Neural cell (in vitro differentiated cells): ENCODE measurements around the gene ZNF326. TPM values are rescaled to one million over a fixed set of nuclear protein-coding genes. Genes with fewer than 3 reads are reported as not detected.

Experiments
- H2AFZ ChIP-seq: fragments of 200-600, 300-800 bp; sonication (generic), shearing (Covaris generic); 2 replicates; pipeline ENCODE4 v1.6.0; 2014; ENCODE audit warnings: low read depth, mild to moderate bottlenecking, antibody characterized with exemption, low read length, moderate library complexity
- H3F3A ChIP-seq: fragments of 200-600 bp; shearing (Covaris generic); 2 replicates; pipeline ENCODE4 v1.6.1; 2016; ENCODE audit warnings: mild to moderate bottlenecking, moderate library complexity, mixed read lengths, antibody characterized with exemption, low read length; ENCODE audit not compliant: insufficient read depth, poor library complexity, severe bottlenecking
- H3K27ac ChIP-seq: fragments of 200-600, 300-800 bp; sonication (generic), shearing (Covaris generic); 2 replicates; pipeline ENCODE4 v1.5.1; 2014; ENCODE audit warnings: mild to moderate bottlenecking, low read length, moderate library complexity
- H3K27me3 ChIP-seq: fragments of 300-800, 200-600 bp; sonication (generic), shearing (Covaris generic); 2 replicates; pipeline ENCODE4 v1.6.0; 2014; ENCODE audit warnings: mild to moderate bottlenecking, low read depth, low read length, moderate library complexity; ENCODE audit not compliant: insufficient read depth
- H3K36me3 ChIP-seq: fragments of 300-800, 200-600 bp; sonication (generic), shearing (Covaris generic); 2 replicates; pipeline ENCODE4 v1.5.1; 2014; ENCODE audit warnings: mild to moderate bottlenecking, antibody characterized with exemption, low read length, moderate library complexity; ENCODE audit not compliant: insufficient read depth
- H3K4me2 ChIP-seq: fragments of 300-800, 200-600 bp; sonication (generic), shearing (Covaris generic); 2 replicates; pipeline ENCODE4 v1.6.0; 2014; ENCODE audit warnings: mild to moderate bottlenecking, low read length
- H3K4me3 ChIP-seq: fragments of 300-800, 200-600 bp; sonication (generic), shearing (Covaris generic); 2 replicates; pipeline ENCODE4 v1.5.1; 2014; ENCODE audit warnings: mild to moderate bottlenecking, low read length, moderate library complexity
- H3K79me2 ChIP-seq: fragments of 200-600 bp; shearing (Covaris generic); replicated peaks from 2 replicates; pipeline ENCODE4 v1.6.0; 2014; ENCODE audit warnings: mild to moderate bottlenecking, low read length, moderate library complexity; ENCODE audit not compliant: insufficient read depth
- H3K9ac ChIP-seq: fragments of 300-800, 200-600 bp; sonication (generic), shearing (Covaris generic); 2 replicates; pipeline ENCODE4 v1.6.1; 2016; ENCODE audit warnings: mild to moderate bottlenecking, low read length, mixed read lengths
- H3K9me2 ChIP-seq: fragments of 200-600 bp; shearing (Covaris generic); 2 replicates; pipeline ENCODE4 v1.6.1; 2016; ENCODE audit warnings: mild to moderate bottlenecking, low read length, mixed read lengths; ENCODE audit not compliant: insufficient read depth
- H3K9me3 ChIP-seq: fragments of 200-600, 300-800 bp; sonication (generic), shearing (Covaris generic); 2 replicates; pipeline ENCODE4 v1.6.1; 2016; ENCODE audit warnings: mild to moderate bottlenecking, mixed run types, low read length, moderate library complexity, mixed read lengths
- H4K20me1 ChIP-seq: fragments of 200-600 bp; shearing (Covaris generic); 2 replicates; pipeline ENCODE4 v1.6.1; 2016; ENCODE audit warnings: mild to moderate bottlenecking, mixed run types; ENCODE audit not compliant: insufficient read depth
- EP300 ChIP-seq: fragments of 450-650 bp; conservative IDR thresholded peaks from 2 replicates; pipeline ENCODE4 v1.6.1; 2014; ENCODE audit warnings: antibody characterized with exemption, mild to moderate bottlenecking, moderate library complexity; ENCODE audit not compliant: poor library complexity, severe bottlenecking
- EZH2 ChIP-seq: fragments of 200-600, 300-800 bp; shearing (Covaris generic), sonication (generic); IDR thresholded peaks from 2 replicates; pipeline ENCODE4 v1.6.1; 2014; ENCODE audit warnings: antibody characterized with exemption, low read length, borderline replicate concordance, mild to moderate bottlenecking; ENCODE audit not compliant: insufficient read depth, poor library complexity, severe bottlenecking
- MXI1 ChIP-seq: fragments of 450-650 bp; conservative IDR thresholded peaks from 2 replicates; pipeline ENCODE4 v1.6.1; 2014; ENCODE audit warnings: antibody characterized with exemption, mild to moderate bottlenecking; ENCODE audit not compliant: poor library complexity, severe bottlenecking
- POLR2AphosphoS5 ChIP-seq: IDR thresholded peaks from 2 replicates; pipeline ENCODE4 v1.6.1; 2012
- RAD21 ChIP-seq: fragments of 450-650 bp; conservative IDR thresholded peaks from 2 replicates; pipeline ENCODE4 v1.6.1; 2014; ENCODE audit warnings: antibody characterized with exemption, mild to moderate bottlenecking, moderate library complexity
- REST ChIP-seq: IDR thresholded peaks from 2 replicates; pipeline ENCODE4 v1.6.1; 2012; ENCODE audit warnings: borderline replicate concordance
- SMC3 ChIP-seq: fragments of 450-650 bp; conservative IDR thresholded peaks from 2 replicates; pipeline ENCODE4 v1.6.1; 2014; ENCODE audit warnings: antibody characterized with exemption, mild to moderate bottlenecking, moderate library complexity; ENCODE audit not compliant: poor library complexity
- TAF1 ChIP-seq: IDR thresholded peaks from 2 replicates; pipeline ENCODE4 v1.6.1; 2012; ENCODE audit warnings: low read depth
- polyA plus RNA-seq: library from polyadenylated mRNA; depleted of rRNA; stranded (reverse); fragments of >200 nt; gene quantifications from 2 replicates; pipeline ENCODE4 v1.2.3, GENCODE V29; 2014
- TF ChIP-seq, protein P1 (sequence below): fragments of 450-650 bp; IDR thresholded peaks from 2 replicates; pipeline ENCODE4 v1.5.1; 2014; ENCODE audit warnings: antibody characterized with exemption, mild to moderate bottlenecking, moderate library complexity; ENCODE audit not compliant: poor library complexity, severe bottlenecking

ZNF326 gene
- polyA plus RNA-seq, 1 donor from 2014 or later: 65.0 TPM

DNA sequence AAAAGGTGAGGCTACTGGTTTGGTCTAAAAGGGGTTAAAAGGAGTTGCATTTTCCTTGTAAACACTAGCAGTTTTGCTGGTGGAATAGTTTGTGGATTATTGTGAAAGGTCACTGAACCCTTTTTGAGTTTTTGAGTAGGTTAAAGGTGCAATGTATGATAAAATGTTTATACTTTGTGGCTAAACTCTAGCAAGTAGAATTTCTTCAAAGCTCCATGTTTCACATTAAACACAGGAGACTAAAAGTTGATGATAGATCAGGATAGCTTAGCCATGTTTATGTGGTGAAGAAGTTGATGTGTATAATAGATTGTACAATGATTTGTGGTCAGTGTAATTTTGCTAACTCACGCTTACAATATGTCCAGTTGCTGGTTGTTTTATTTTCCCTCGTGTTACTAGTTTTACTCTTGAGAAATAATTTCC, 13.1 kb downstream of the ZNF326 start:
- TF ChIP-seq SMC3: no peak
- H3K36me3 ChIP-seq: peaks cover 11% of the 10 kb centered on the region
- H3K4me3 ChIP-seq: no peak overlapping the region
- H3K27me3 ChIP-seq: no peaks in the 10 kb centered on the region
- peaks cover 43% of the 10 kb centered on the region for H3K79me2 ChIP-seq
- peaks cover 6% of the 10 kb centered on the region for H4K20me1 ChIP-seq
- H3K9me3 ChIP-seq: no peaks in the 10 kb centered on the region
- H3K4me2 ChIP-seq: no peak overlapping the region
- no peak overlapping the region for H3K9ac ChIP-seq
- H2AFZ ChIP-seq: no peak overlapping the region
- no peak overlapping the region for H3K27ac ChIP-seq
- H3K9me2 ChIP-seq: no peaks in the 10 kb centered on the region
- H3F3A ChIP-seq: no peaks in the 10 kb centered on the region

DNA sequence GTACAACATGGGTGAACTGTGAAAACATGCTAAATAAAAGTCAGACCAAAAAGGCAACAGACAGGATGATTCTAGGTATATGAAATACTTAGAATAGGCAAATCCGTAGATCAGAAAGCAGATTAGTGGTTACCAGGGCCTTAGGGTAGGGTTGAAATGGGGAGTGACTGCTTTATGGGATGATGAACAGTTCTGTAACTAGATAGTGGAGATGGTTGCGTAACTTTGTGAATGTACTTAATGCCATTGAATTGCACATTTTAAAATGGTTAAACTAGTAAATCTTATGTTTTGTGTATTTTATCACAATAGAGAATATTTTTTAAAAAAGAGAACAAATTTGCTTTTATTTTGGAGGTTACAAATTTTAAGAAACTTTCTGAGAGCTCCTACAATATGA, 17.4 kb downstream of the ZNF326 start:
- Histone ChIP-seq H4K20me1 (peaks cover 6% of the 10 kb centered on the region), H3K36me3 (peaks cover 9% of the 10 kb centered on the region), H3F3A (no peaks in the 10 kb centered on the region), H3K4me3 (no peak overlapping the region), H3K27me3 (no peaks in the 10 kb centered on the region), H2AFZ (no peak overlapping the region), H3K9ac (no peak overlapping the region), H3K9me2 (no peaks in the 10 kb centered on the region), H3K79me2 (peaks cover 9% of the 10 kb centered on the region), H3K27ac (no peak overlapping the region), H3K4me2 (no peak overlapping the region), H3K9me3 (no peaks in the 10 kb centered on the region)
- TF ChIP-seq POLR2AphosphoS5: no peak
- TF ChIP-seq REST: no peak
- TF ChIP-seq RAD21: no peak
- TF ChIP-seq SMC3: no peak
- TF ChIP-seq TAF1: no peak
- TF ChIP-seq, protein P1, sequence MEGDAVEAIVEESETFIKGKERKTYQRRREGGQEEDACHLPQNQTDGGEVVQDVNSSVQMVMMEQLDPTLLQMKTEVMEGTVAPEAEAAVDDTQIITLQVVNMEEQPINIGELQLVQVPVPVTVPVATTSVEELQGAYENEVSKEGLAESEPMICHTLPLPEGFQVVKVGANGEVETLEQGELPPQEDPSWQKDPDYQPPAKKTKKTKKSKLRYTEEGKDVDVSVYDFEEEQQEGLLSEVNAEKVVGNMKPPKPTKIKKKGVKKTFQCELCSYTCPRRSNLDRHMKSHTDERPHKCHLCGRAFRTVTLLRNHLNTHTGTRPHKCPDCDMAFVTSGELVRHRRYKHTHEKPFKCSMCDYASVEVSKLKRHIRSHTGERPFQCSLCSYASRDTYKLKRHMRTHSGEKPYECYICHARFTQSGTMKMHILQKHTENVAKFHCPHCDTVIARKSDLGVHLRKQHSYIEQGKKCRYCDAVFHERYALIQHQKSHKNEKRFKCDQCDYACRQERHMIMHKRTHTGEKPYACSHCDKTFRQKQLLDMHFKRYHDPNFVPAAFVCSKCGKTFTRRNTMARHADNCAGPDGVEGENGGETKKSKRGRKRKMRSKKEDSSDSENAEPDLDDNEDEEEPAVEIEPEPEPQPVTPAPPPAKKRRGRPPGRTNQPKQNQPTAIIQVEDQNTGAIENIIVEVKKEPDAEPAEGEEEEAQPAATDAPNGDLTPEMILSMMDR: no peak

GRCh38 chr1:90023691-90024090, 28.8 kb downstream of the ZNF326 start:
- Histone ChIP-seq H2AFZ (no peak overlapping the region), H3K27me3 (no peaks in the 10 kb centered on the region), H4K20me1 (no peaks in the 10 kb centered on the region), H3K9ac (no peak overlapping the region), H3K9me2 (no peaks in the 10 kb centered on the region), H3K4me2 (no peak overlapping the region), H3K4me3 (no peak overlapping the region), H3K79me2 (no peaks in the 10 kb centered on the region), H3K9me3 (no peaks in the 10 kb centered on the region), H3F3A (no peaks in the 10 kb centered on the region), H3K36me3 (peaks cover 32% of the 10 kb centered on the region), H3K27ac (no peak overlapping the region)
- TF ChIP-seq TAF1 (no peak), MXI1 (no peak), EP300 (no peak), EZH2 (no peak), RAD21 (no peak), POLR2AphosphoS5 (no peak), SMC3 (no peak), REST (no peak)
- TF ChIP-seq, protein P1: no peak
